Fibroblast of skin of right biceps (primary cell): ENCODE results near the gene ACYP1.

Experiments used
- DNase-seq: peaks from one replicate; pipeline ENCODE4 v3.0.0-alpha.2; 2013

ACYP1 gene

GRCh38 chr14:75040507-75040906 lies 23.3 kb downstream of the ACYP1 start:
- DNase-seq = no peak

- DNase-seq = no peak
These were observed 30.9 kb downstream of the ACYP1 start for GRCh38 chr14:75032939-75033338.

DNA sequence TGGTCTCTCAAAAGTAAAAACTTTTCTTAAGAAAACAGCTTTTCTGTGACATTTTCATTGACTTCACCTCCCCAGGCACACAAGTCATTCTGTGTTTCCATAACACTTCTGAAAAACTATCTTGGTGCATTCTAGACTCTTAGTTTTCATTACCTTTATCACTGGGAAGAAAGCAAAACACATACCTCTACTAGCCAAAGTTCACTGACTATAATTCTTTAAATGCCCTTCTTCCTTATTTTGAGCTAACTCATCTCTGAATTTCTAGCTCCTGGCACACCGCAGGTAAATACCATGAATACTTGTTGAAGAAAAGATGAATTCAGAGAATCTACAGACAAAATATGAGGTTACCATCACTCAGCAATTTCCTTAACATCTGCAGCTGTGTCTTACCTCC lies 33.7 kb downstream of the ACYP1 start:
- DNase-seq = no peak

DNA sequence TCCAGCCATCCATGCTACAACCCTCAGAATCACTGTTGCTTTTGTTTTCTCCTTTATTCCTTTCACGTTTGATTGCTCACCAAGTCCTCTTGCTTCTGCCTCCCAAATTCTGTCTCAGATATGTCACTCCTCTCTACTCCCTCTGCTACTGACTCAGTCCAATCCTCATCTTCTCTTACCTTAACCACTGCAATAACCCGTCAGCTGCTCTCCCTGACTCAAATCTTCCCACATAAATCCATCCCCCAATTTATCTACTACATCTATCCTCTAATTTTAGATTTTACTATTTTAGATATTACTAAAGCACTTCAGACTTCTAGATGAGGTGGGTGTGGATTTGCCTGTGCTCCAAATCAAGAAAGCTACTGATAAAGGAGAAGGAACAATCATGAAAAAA lies 37.9 kb downstream of the ACYP1 start:
- no peak for DNase-seq

- no peak for DNase-seq
These were observed 38.7 kb downstream of the ACYP1 start for GRCh38 chr14:75025082-75025481.

DNA sequence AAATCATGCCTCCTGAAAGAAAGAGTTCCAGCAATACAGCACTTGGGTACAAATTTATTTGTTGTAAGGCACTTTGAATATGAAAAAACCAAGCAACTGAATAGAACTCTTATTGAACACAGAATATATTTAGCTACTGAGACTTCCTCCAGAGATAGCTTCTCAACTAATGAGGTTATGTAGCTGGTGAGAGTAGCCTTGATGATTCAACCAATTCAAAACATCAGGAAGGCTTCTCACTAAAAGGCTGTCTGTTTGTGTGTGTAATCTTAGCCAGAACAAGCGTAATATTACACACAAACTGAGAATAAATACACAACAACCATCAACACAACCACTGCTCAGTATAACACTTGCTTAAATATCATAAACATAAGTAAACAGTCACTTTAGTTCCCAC lies 40.7 kb downstream of the ACYP1 start:
- no peak for DNase-seq

- DNase-seq = peak; percentile 9
These were observed 41.2 kb downstream of the ACYP1 start for GRCh38 chr14:75022655-75023054.

GRCh38 chr14:75018694-75019093 lies 45.1 kb downstream of the ACYP1 start:
- DNase-seq = no peak

DNA sequence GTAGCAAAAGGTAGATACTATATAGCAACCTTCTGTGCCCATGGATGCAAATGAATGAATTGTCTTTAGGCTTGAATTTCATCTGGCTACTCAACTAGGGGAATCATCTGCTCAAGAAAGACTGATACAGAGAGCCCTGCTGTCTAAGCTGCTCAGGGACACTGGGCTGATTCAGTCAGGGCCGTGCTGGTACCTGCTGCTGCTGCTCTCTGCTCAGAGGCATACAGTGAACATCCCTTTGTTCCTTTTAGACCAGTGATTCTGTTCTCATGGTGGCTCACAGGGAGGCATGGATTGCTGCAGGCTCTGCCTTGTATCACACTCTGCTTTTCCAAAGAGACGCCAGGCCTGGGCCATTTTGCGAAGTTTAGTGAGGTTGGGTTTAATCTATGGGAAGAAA lies 47.0 kb downstream of the ACYP1 start:
- no peak for DNase-seq

DNA sequence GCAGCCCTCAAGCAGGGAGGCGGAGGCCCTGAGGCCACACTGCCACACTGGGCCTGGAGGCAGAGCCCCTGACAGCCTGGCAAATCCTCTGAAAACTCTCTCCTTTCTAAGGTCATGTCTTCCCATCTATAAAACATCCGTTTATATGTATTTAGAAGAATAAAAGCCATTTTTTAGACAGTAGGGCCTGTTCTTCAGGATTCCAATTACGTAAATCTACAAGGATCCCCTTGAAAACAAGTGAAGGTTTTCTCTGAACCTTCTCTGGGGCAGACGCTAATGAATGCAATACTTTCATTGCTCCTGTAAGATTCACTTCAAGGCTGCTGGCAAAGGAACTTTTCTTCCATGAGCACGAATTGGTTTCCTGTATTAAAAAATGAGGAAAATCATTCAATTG lies 48.3 kb downstream of the ACYP1 start:
- DNase-seq = no peak

GRCh38 chr14:75013290-75013689 lies 50.5 kb downstream of the ACYP1 start:
- no peak for DNase-seq

GRCh38 chr14:75011356-75011994 lies 52.3 kb downstream of the ACYP1 start:
- DNase-seq = peak; percentile 71

DNA sequence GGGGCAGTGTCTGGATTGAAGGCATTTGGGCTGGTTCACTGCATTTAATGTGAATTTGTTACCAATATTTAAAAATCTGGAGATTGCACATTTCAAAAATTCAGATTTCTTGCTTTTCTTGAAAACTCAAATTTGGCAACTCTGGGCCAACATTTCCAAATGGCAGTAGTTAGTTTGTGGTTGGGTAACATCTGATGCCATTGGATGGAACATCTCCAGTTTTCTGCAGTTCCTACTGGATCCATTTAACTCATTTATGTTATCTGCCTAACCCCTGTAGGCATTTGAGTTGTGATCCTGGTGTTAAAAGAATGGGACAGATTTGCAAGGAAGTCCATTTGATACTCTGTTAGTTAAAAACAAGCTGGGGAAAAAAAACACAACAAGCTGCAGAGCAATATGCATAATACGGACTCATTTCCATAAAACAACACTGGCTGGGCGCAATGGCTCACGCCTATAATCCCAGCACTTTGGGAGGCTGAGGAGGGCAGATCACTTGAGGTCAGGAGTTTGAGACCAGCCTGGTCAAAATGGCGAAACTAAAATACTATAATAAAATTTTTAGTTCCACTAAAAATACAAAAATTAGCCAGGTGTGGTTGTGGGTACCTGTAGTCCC lies 53.2 kb downstream of the ACYP1 start:
- no peak for DNase-seq

DNA sequence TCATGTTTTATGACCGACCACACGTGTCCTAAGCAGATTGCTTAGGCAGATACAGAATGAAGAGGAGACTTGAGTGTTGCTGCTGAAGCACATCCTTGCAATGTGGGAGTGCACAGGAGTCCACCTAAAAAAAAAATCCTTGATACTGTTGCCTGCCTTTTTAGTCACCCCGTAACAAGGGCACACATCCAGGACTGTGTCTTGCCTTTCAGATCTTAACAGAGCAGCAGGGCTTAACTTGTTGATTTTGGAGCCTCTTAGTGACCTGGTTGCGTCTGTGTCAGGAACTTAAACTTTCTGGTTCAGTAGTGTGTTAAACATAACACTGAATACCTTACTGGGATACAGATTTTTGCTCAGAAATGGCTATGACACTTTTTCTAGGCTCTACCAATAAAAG lies 54.6 kb downstream of the ACYP1 start:
- no peak for DNase-seq

- no peak for DNase-seq
These were observed 58.5 kb downstream of the ACYP1 start for GRCh38 chr14:75005357-75005756.

DNA sequence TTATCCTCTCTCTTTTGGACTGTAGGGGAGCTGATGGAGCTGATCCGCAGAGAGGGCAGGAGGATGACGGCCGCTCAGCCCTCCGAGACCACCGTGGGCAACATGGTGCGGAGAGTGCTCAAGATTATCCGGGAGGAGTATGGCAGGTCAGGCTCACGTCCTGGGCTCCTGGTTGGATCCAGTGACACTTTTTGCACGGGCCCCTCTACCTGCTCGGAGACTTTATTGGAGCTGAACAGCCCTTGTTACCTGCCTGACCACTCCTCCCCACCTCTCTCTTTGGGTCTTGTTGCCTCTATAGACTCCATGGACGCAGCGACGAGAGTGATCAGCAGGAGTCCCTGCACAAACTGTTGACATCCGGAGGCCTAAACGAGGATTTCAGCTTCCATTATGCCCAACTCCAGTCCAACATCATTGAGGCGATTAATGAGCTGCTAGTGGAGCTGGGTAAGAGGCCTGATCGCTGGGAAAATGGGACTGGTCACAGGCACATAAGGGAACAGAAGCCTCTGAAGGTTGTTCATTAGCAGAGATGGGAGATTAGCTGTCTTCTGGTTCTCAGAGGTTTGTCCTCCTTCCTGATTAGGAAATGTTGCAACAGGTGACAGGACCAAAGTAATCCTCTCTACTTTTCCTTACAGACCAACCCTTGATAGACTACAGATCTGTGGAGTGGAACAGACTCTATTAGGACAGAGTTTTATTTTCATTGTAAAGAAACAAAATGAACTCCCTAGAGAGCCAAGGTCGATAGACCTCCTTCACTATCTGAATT lies 60.4 kb downstream of the ACYP1 start:
- DNase-seq = no peak
